Nephron progenitor cell (in vitro differentiated cells): Measurements from ENCODE around the gene SLC29A3.

Source experiments
- DNase-seq: peaks from one replicate; pipeline ENCODE4 v3.0.0; 2021
- H3K27ac Mint-ChIP-seq: 2 replicates; pipeline ENCODE4 v1.8.0; 2021; ENCODE audit warnings: mild to moderate bottlenecking, moderate library complexity, mixed read lengths
- H3K27me3 Mint-ChIP-seq: 2 replicates; pipeline ENCODE4 v1.8.0; 2021; ENCODE audit warnings: mild to moderate bottlenecking, low read depth, mixed read lengths; ENCODE audit not compliant: poor library complexity
- H3K36me3 Mint-ChIP-seq: 2 replicates; pipeline ENCODE4 v1.8.0; 2021; ENCODE audit warnings: low read depth, mixed read lengths
- H3K4me1 Mint-ChIP-seq: 2 replicates; pipeline ENCODE4 v1.8.0; 2021; ENCODE audit warnings: mixed read lengths
- H3K4me3 Mint-ChIP-seq: 2 replicates; pipeline ENCODE4 v1.8.0; 2021; ENCODE audit warnings: mild to moderate bottlenecking, moderate library complexity, mixed read lengths
- H3K9me3 Mint-ChIP-seq: 2 replicates; pipeline ENCODE4 v1.8.0; 2021; ENCODE audit warnings: mild to moderate bottlenecking, moderate library complexity, mixed read lengths
- CTCF ChIP-seq: fragments of 200-600 bp; sonication (generic); IDR thresholded peaks from 2 replicates; pipeline ENCODE4 v1.5.0; 2021; ENCODE audit warnings: antibody characterized with exemption

Gene SLC29A3

DNA sequence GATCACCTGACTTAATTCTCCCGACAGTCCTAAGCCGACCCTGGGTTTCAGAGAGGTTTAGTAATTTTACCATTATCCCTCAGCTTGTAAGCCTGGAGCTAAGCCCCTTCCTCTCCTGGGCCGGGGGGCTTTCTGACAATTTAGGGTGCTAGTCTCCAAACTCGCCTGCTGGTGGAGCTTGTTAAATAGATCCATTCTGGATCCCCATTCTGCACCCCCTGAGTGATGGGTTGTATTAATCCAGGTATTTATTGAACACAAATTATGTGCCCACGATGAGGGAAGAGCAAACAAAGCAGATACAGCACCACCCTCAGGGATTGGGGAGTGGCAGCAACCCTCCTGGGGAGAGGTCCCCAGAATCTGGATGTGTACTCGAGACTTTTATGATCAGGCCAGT lies 1.3 kb upstream of the SLC29A3 start:
- Mint-ChIP-seq H3K4me1 (peaks cover 47% of the 10 kb centered on the region), H3K27me3 (peaks cover 25% of the 10 kb centered on the region), H3K27ac (no peak overlapping the region), H3K9me3 (no peaks in the 10 kb centered on the region), H3K36me3 (peaks cover under 1% of the 10 kb centered on the region), H3K4me3 (peak overlapping the region; percentile 38)
- DNase-seq = no peak
- no peak for TF ChIP-seq CTCF

GRCh38 chr10:71319800-71320392 lies 837 bp downstream of the SLC29A3 start:
- H3K27ac Mint-ChIP-seq = no peak overlapping the region
- DNase-seq = no peak
- peaks cover 14% of the 10 kb centered on the region for H3K36me3 Mint-ChIP-seq
- peaks cover 37% of the 10 kb centered on the region for H3K4me1 Mint-ChIP-seq
- H3K4me3 Mint-ChIP-seq = peak overlapping the region; percentile 95
- no peaks in the 10 kb centered on the region for H3K9me3 Mint-ChIP-seq
- H3K27me3 Mint-ChIP-seq = peaks cover 25% of the 10 kb centered on the region
- TF ChIP-seq CTCF = no peak

DNA sequence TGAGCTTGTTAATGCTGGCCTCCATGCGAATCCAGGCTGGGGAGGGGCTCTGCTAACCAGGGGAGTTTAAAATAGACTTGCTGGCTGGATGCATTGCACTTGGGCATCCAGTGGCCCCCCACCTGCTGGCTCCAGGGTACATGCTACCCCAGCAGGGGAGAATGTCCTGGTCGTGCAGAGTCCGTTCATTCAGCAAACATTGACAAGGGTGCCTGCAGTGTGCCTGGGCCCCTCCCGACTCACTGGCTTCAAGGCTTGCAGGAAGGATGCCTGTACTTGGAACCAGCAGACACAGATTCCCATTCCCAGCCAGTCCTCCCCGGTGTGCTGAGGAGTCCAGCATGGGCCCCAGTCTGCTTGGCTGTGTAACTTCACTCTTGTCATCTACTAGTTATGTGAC lies 1.5 kb downstream of the SLC29A3 start:
- no peak for DNase-seq
- Mint-ChIP-seq H3K27me3 (peaks cover 27% of the 10 kb centered on the region), H3K4me1 (peaks cover 34% of the 10 kb centered on the region), H3K27ac (no peak overlapping the region), H3K4me3 (peak overlapping the region; percentile 95), H3K36me3 (peaks cover 14% of the 10 kb centered on the region), H3K9me3 (no peaks in the 10 kb centered on the region)
- no peak for TF ChIP-seq CTCF

GRCh38 chr10:71321386-71321785 lies 2.3 kb downstream of the SLC29A3 start:
- Mint-ChIP-seq H3K27me3 (peaks cover 24% of the 10 kb centered on the region), H3K9me3 (no peaks in the 10 kb centered on the region), H3K4me1 (peaks cover 29% of the 10 kb centered on the region), H3K27ac (no peak overlapping the region), H3K4me3 (no peak overlapping the region), H3K36me3 (peaks cover 14% of the 10 kb centered on the region)
- no peak for TF ChIP-seq CTCF
- no peak for DNase-seq

- TF ChIP-seq CTCF = no peak
- Mint-ChIP-seq H3K27ac (no peak overlapping the region), H3K36me3 (peaks cover 14% of the 10 kb centered on the region), H3K27me3 (peaks cover 18% of the 10 kb centered on the region), H3K9me3 (no peaks in the 10 kb centered on the region), H3K4me3 (no peak overlapping the region), H3K4me1 (peaks cover 20% of the 10 kb centered on the region)
- DNase-seq = no peak
Observed at GRCh38 chr10:71323407-71323806, 4.3 kb downstream of the SLC29A3 start.

DNA sequence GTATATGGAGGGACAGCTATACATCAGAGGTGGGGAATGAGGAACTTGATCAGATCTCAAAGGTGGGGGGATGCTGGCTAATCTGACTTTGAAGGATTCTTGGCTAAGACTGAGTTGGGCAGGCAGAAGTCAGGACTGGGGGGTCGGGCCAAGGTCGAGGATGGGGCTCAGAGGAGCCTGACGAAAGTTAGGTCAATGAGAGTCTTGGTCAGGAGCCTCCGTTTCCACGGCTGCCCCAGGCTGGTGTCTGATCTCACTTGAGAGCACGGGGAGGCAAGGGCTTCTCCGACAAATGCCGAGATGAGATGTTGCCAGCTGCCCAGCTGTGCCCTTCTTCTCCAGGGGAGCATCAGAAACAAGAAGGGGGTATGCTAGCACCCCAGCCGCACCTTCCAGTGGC lies 5.7 kb downstream of the SLC29A3 start:
- no peak for DNase-seq
- Mint-ChIP-seq H3K36me3 (peaks cover 14% of the 10 kb centered on the region), H3K27me3 (peaks cover 18% of the 10 kb centered on the region), H3K4me3 (no peak overlapping the region), H3K4me1 (peaks cover 17% of the 10 kb centered on the region), H3K9me3 (no peaks in the 10 kb centered on the region), H3K27ac (no peak overlapping the region)
- no peak for TF ChIP-seq CTCF
